CD4-positive, alpha-beta T cell treated with Interleukin-4 for 4 hours (primary cell): ENCODE data around the gene GCC2.
"Not testable (repeated sequence)": the region's sequence is repeated elsewhere in the genome, so short reads cannot be mapped to it uniquely, and the experiment has no call there.

Experiments
- DNase-seq: peaks from one replicate; pipeline ENCODE4 v3.0.0-alpha.2; 2020

The GCC2 gene

GRCh38 chr2:108446703-108447102 is 2.3 kb upstream of the GCC2 start:
- no peak for DNase-seq

GRCh38 chr2:108447947-108448677 is 894 bp upstream of the GCC2 start:
- no peak for DNase-seq

GRCh38 chr2:108449410-108450130 is 564 bp downstream of the GCC2 start:
- peak; percentile 51 for DNase-seq

GRCh38 chr2:108450863-108451262 is 1.9 kb downstream of the GCC2 start:
- no peak for DNase-seq

GRCh38 chr2:108451976-108452375 is 3.0 kb downstream of the GCC2 start:
- DNase-seq: no peak

GRCh38 chr2:108453530-108453929 is 4.5 kb downstream of the GCC2 start:
- DNase-seq: not testable (repeated sequence)

- no peak for DNase-seq
These were observed 5.4 kb downstream of the GCC2 start for GRCh38 chr2:108454440-108454839.

GRCh38 chr2:108455571-108455970 is 6.6 kb downstream of the GCC2 start:
- no peak for DNase-seq

- no peak for DNase-seq
These were observed 9.1 kb downstream of the GCC2 start for GRCh38 chr2:108458082-108458481.

GRCh38 chr2:108459441-108459840 is 10.4 kb downstream of the GCC2 start:
- DNase-seq: no peak

- no peak for DNase-seq
These were observed 11.5 kb downstream of the GCC2 start for GRCh38 chr2:108460345-108461037.

- DNase-seq: no peak
These were observed 28.1 kb downstream of the GCC2 start for GRCh38 chr2:108477099-108477498.

- DNase-seq: no peak
These were observed 36.2 kb downstream of the GCC2 start for GRCh38 chr2:108485253-108485652.

GRCh38 chr2:108490506-108491122 is 41.6 kb downstream of the GCC2 start:
- no peak for DNase-seq

- no peak for DNase-seq
These were observed 42.8 kb downstream of the GCC2 start for GRCh38 chr2:108491848-108492247.

- no peak for DNase-seq
These were observed 43.4 kb downstream of the GCC2 start for GRCh38 chr2:108492364-108492763.

GRCh38 chr2:108496167-108496566 is 47.2 kb downstream of the GCC2 start:
- not testable (repeated sequence) for DNase-seq

- DNase-seq: not testable (repeated sequence)
These were observed 58.6 kb downstream of the GCC2 start for GRCh38 chr2:108507620-108508019.

- not testable (repeated sequence) for DNase-seq
These were observed 63.4 kb downstream of the GCC2 start for GRCh38 chr2:108512431-108512830.

GRCh38 chr2:108514478-108514877 is 65.5 kb downstream of the GCC2 start:
- not testable (repeated sequence) for DNase-seq

GRCh38 chr2:108524688-108525087 is 75.7 kb downstream of the GCC2 start:
- not testable (repeated sequence) for DNase-seq

- not testable (repeated sequence) for DNase-seq
These were observed 76.3 kb downstream of the GCC2 start for GRCh38 chr2:108525258-108525657.

GRCh38 chr2:108531674-108532055 is 82.7 kb downstream of the GCC2 start:
- DNase-seq: no peak
